ENCODE measurements around the gene GSE1.
A peak's percentile ranks its signal among the peaks of the same experiment; 100 is the strongest.

Gene GSE1

GRCh38 chr16:85612801-85613603 lies at the start of gene GSE1:
GSE1 (plus strand) TSS chr16:85613322; CDS start chr16:85613392, 70 bp downstream.
- DNase-seq = peak; percentile 85

GRCh38 chr16:85563515-85564276 lies 49.4 kb upstream of the GSE1 start:
- DNase-seq = no peak

- no peak for DNase-seq
These were observed 48.7 kb upstream of the GSE1 start for GRCh38 chr16:85564277-85565051.

- no peak for DNase-seq
These were observed 47.8 kb upstream of the GSE1 start for GRCh38 chr16:85565340-85565739.

- no peak for DNase-seq
These were observed 47.2 kb upstream of the GSE1 start for GRCh38 chr16:85565801-85566526.

GRCh38 chr16:85566561-85567100 lies 46.5 kb upstream of the GSE1 start:
- DNase-seq = no peak

- DNase-seq = no peak
These were observed 45.8 kb upstream of the GSE1 start for GRCh38 chr16:85567101-85567866.

- no peak for DNase-seq
These were observed 45.2 kb upstream of the GSE1 start for GRCh38 chr16:85567935-85568334.

- DNase-seq = no peak
These were observed 44.6 kb upstream of the GSE1 start for GRCh38 chr16:85568519-85568918.

- no peak for DNase-seq
These were observed 44.0 kb upstream of the GSE1 start for GRCh38 chr16:85569039-85569614.

GRCh38 chr16:85569615-85570212 lies 43.4 kb upstream of the GSE1 start:
- no peak for DNase-seq

GRCh38 chr16:85570213-85570734 lies 42.8 kb upstream of the GSE1 start:
- DNase-seq = no peak

- DNase-seq = no peak
These were observed 42.2 kb upstream of the GSE1 start for GRCh38 chr16:85570735-85571562.

GRCh38 chr16:85571563-85571812 lies 41.6 kb upstream of the GSE1 start:
- DNase-seq = no peak

GRCh38 chr16:85571813-85572619 lies 41.1 kb upstream of the GSE1 start:
- DNase-seq = no peak

- no peak for DNase-seq
These were observed 40.0 kb upstream of the GSE1 start for GRCh38 chr16:85573045-85573695.

GRCh38 chr16:85573696-85574641 lies 39.2 kb upstream of the GSE1 start:
- DNase-seq = no peak

All from NCI-H2171 (cell line).